H9 (cell line): Measurements from ENCODE around the gene RITA1. TPM values are rescaled to one million over a fixed set of nuclear protein-coding genes. Genes with fewer than 3 reads are reported as not detected.

Experiments
- DNase-seq: peaks from one replicate; pipeline ENCODE4 v3.0.0-alpha.2; 2017
- H2AFZ ChIP-seq: one replicate; pipeline ENCODE4 v1.6.1; 2013; ENCODE audit warnings: mild to moderate bottlenecking, low read length, control low read depth, moderate library complexity
- H2AK5ac ChIP-seq: 2 replicates; pipeline ENCODE4 v1.6.1; 2013; ENCODE audit warnings: low read length, control low read depth, mixed read lengths; ENCODE audit not compliant: insufficient read length
- H2BK120ac ChIP-seq: one replicate; pipeline ENCODE4 v1.6.1; 2013; ENCODE audit warnings: low read depth, mild to moderate bottlenecking, low read length, control low read depth, inconsistent platforms; ENCODE audit not compliant: poor library complexity, severe bottlenecking
- H2BK12ac ChIP-seq: 2 replicates; pipeline ENCODE4 v1.6.1; 2013; ENCODE audit warnings: low read length, control low read depth, mixed read lengths, low read depth; ENCODE audit not compliant: insufficient read length
- H2BK15ac ChIP-seq: 2 replicates; pipeline ENCODE4 v1.6.1; 2013; ENCODE audit warnings: low read depth, low read length, control low read depth
- H2BK20ac ChIP-seq: one replicate; pipeline ENCODE4 v1.6.1; 2013; ENCODE audit warnings: low read depth, mild to moderate bottlenecking, low read length, control low read depth, inconsistent platforms; ENCODE audit not compliant: poor library complexity, severe bottlenecking
- H2BK5ac ChIP-seq: 2 replicates; pipeline ENCODE4 v1.6.1; 2013; ENCODE audit warnings: low read length, control low read depth, mixed read lengths; ENCODE audit not compliant: insufficient read length
- H3K14ac ChIP-seq: 2 replicates; pipeline ENCODE4 v1.6.1; 2013; ENCODE audit warnings: low read length, control low read depth; ENCODE audit not compliant: insufficient read depth
- H3K18ac ChIP-seq: 2 replicates; pipeline ENCODE4 v1.6.1; 2013; ENCODE audit warnings: low read depth, mild to moderate bottlenecking, mixed read lengths, low read length, control low read depth; ENCODE audit not compliant: insufficient read length
- H3K23ac ChIP-seq: 2 replicates; pipeline ENCODE4 v1.6.1; 2013; ENCODE audit warnings: low read length, control low read depth, mixed read lengths, low read depth; ENCODE audit not compliant: insufficient read length
- H3K23me2 ChIP-seq: 2 replicates; pipeline ENCODE4 v1.6.1; 2013; ENCODE audit warnings: low read depth, mild to moderate bottlenecking, mixed read lengths, low read length, control low read depth; ENCODE audit not compliant: insufficient read length, poor library complexity, severe bottlenecking
- H3K27ac ChIP-seq: 2 replicates; pipeline ENCODE4 v1.5.1; 2013; ENCODE audit warnings: low read length, control low read depth, mixed read lengths, low read depth; ENCODE audit not compliant: insufficient read length
- H3K27me3 ChIP-seq: 2 replicates; pipeline ENCODE4 v1.6.1; 2013; ENCODE audit warnings: low read length, control low read depth, inconsistent platforms; ENCODE audit not compliant: insufficient read depth
- H3K4ac ChIP-seq: 2 replicates; pipeline ENCODE4 v1.6.1; 2013; ENCODE audit warnings: low read depth, mild to moderate bottlenecking, control low read depth, inconsistent platforms, low read length, moderate library complexity
- H3K4me1 ChIP-seq: 2 replicates; pipeline ENCODE4 v1.6.1; 2013; ENCODE audit warnings: low read length, control low read depth, inconsistent platforms; ENCODE audit not compliant: insufficient read depth
- H3K4me2 ChIP-seq: 2 replicates; pipeline ENCODE4 v1.6.1; 2013; ENCODE audit warnings: low read length, control low read depth, mixed read lengths; ENCODE audit not compliant: insufficient read length, insufficient read depth
- H3K56ac ChIP-seq: 2 replicates; pipeline ENCODE4 v1.6.1; 2013; ENCODE audit warnings: low read depth, mild to moderate bottlenecking, mixed read lengths, low read length, control low read depth; ENCODE audit not compliant: insufficient read length
- H3K79me1 ChIP-seq: 2 replicates; pipeline ENCODE4 v1.6.1; 2013; ENCODE audit warnings: low read depth, mild to moderate bottlenecking, moderate library complexity, low read length, control low read depth, inconsistent platforms; ENCODE audit not compliant: insufficient read depth, poor library complexity, severe bottlenecking
- H3K79me2 ChIP-seq: 2 replicates; pipeline ENCODE4 v1.6.1; 2013; ENCODE audit warnings: low read length, control low read depth, inconsistent platforms; ENCODE audit not compliant: insufficient read depth
- H3K9ac ChIP-seq: 2 replicates; pipeline ENCODE4 v1.6.1; 2013; ENCODE audit warnings: low read length, control low read depth, mixed read lengths; ENCODE audit not compliant: insufficient read length; ENCODE audit errors: extremely low read depth
- H3K9me3 ChIP-seq: one replicate; pipeline ENCODE4 v1.6.1; 2013; ENCODE audit warnings: low read depth, low read length, inconsistent platforms; ENCODE audit not compliant: control insufficient read depth
- H3T11ph ChIP-seq: one replicate; pipeline ENCODE4 v1.6.1; 2013; ENCODE audit warnings: mild to moderate bottlenecking, low read length, control low read depth, inconsistent platforms
- H4K20me1 ChIP-seq: one replicate; pipeline ENCODE4 v1.6.1; 2013; ENCODE audit not compliant: control insufficient read depth, insufficient read length, insufficient read depth
- H4K5ac ChIP-seq: 2 replicates; pipeline ENCODE4 v1.6.1; 2013; ENCODE audit warnings: low read depth, mild to moderate bottlenecking, mixed read lengths, low read length, control low read depth; ENCODE audit not compliant: insufficient read length
- H4K8ac ChIP-seq: replicated peaks from 2 replicates; pipeline ENCODE4 v1.6.1; 2013; ENCODE audit warnings: low read length, control low read depth, mixed read lengths, low read depth; ENCODE audit not compliant: insufficient read length
- H4K91ac ChIP-seq: 2 replicates; pipeline ENCODE4 v1.6.1; 2013; ENCODE audit warnings: low read depth, mild to moderate bottlenecking, moderate library complexity, mixed read lengths, low read length, control low read depth; ENCODE audit not compliant: insufficient read length
- H3K27ac Mint-ChIP-seq, 3 experiments: 2 replicates in 2 of 3; 3 replicates in 1 of 3; pipeline ENCODE4 v1.8.0; 2020 to 2021; ENCODE audit warnings: mixed read lengths in 3 of 3, mild to moderate bottlenecking in 1 of 3, moderate library complexity in 1 of 3
- H3K27me3 Mint-ChIP-seq: 2 replicates; pipeline ENCODE4 v1.8.0; 2021; ENCODE audit warnings: low read depth, mild to moderate bottlenecking, moderate library complexity, mixed read lengths
- H3K36me3 Mint-ChIP-seq, 3 experiments: 2 replicates in 2 of 3; 3 replicates in 1 of 3; pipeline ENCODE4 v1.8.0; 2020 to 2021; ENCODE audit warnings: low read depth in 3 of 3, mixed read lengths in 3 of 3; ENCODE audit not compliant: insufficient read depth in 1 of 3
- H3K4me1 Mint-ChIP-seq, 2 experiments: 2 replicates each; pipeline ENCODE4 v1.8.0; 2020; ENCODE audit warnings: mixed read lengths in 2 of 2
- H3K4me3 Mint-ChIP-seq, 2 experiments: 2 replicates in 1 of 2; 3 replicates in 1 of 2; pipeline ENCODE4 v1.8.0; 2020 to 2021; ENCODE audit warnings: mild to moderate bottlenecking in 2 of 2, mixed read lengths in 2 of 2, moderate library complexity in 1 of 2
- H3K9me3 Mint-ChIP-seq, 2 experiments: 2 replicates in 1 of 2; 3 replicates in 1 of 2; pipeline ENCODE4 v1.8.0; 2020; ENCODE audit warnings: mild to moderate bottlenecking in 2 of 2, mixed read lengths in 2 of 2, moderate library complexity in 1 of 2
- WGBS: extraction: QIAGEN DNeasy Blood & Tissue Kit; methylation state at CpG from one replicate; pipeline ENCODE4 v1.1.7; 2013; ENCODE audit warnings: missing lambda C conversion rate, low lambda C conversion rate, mixed read lengths; ENCODE audit not compliant: insufficient read length; ENCODE audit errors: extremely low coverage; 5-methylcytosine and 5-hydroxymethylcytosine counted together
- total RNA-seq: library from RNA; stranded (reverse); gene quantifications from 2 replicates; pipeline ENCODE4 v1.2.1, GENCODE V29; 2021
- TF ChIP-seq, protein P1 (sequence below): fragments of 200-600 bp; sonication (generic); conservative IDR thresholded peaks from 3 replicates; pipeline ENCODE4 v1.8.0; 2021; ENCODE audit warnings: antibody characterized with exemption, mild to moderate bottlenecking

The RITA1 gene
- total RNA-seq, 1 experiment from 2014 or later = 26.1 TPM

- no peak overlapping the region for H3K4me2 ChIP-seq
- no peak overlapping the region for H2AFZ ChIP-seq
- TF ChIP-seq, protein P1, sequence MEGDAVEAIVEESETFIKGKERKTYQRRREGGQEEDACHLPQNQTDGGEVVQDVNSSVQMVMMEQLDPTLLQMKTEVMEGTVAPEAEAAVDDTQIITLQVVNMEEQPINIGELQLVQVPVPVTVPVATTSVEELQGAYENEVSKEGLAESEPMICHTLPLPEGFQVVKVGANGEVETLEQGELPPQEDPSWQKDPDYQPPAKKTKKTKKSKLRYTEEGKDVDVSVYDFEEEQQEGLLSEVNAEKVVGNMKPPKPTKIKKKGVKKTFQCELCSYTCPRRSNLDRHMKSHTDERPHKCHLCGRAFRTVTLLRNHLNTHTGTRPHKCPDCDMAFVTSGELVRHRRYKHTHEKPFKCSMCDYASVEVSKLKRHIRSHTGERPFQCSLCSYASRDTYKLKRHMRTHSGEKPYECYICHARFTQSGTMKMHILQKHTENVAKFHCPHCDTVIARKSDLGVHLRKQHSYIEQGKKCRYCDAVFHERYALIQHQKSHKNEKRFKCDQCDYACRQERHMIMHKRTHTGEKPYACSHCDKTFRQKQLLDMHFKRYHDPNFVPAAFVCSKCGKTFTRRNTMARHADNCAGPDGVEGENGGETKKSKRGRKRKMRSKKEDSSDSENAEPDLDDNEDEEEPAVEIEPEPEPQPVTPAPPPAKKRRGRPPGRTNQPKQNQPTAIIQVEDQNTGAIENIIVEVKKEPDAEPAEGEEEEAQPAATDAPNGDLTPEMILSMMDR = no peak
- no peak overlapping the region for H2BK120ac ChIP-seq
- H3K9me3 ChIP-seq = no peaks in the 10 kb centered on the region
- no peak overlapping the region for H3K14ac ChIP-seq
- H3K18ac ChIP-seq = no peak overlapping the region
- H3K27me3 ChIP-seq = no peaks in the 10 kb centered on the region
- H3K79me1 ChIP-seq = no peaks in the 10 kb centered on the region
- H3K27ac ChIP-seq = no peak overlapping the region
- H3K4me1 Mint-ChIP-seq = peaks cover 23 to 26% of the 10 kb centered on the region in 2 experiments
- no peak overlapping the region for H3K56ac ChIP-seq
- no peak overlapping the region for H2BK5ac ChIP-seq
- H3K4ac ChIP-seq = no peak overlapping the region
- no CpG with 5 or more reads among the region's 4 CpGs for WGBS
- no peak overlapping the region for H3K9ac ChIP-seq
- H4K5ac ChIP-seq = no peak overlapping the region
- H3K9me3 Mint-ChIP-seq = no peaks in the 10 kb centered on the region; a peak in 1 of 5 replicates
- H3K23ac ChIP-seq = no peak overlapping the region
- H2BK15ac ChIP-seq = no peak overlapping the region
- H4K8ac ChIP-seq = no peak overlapping the region
- no peak overlapping the region for H3K4me3 Mint-ChIP-seq
- H2BK12ac ChIP-seq = no peak overlapping the region
- peaks cover 2% of the 10 kb centered on the region; the same call in 1 of the 2 replicates for H3K4me1 ChIP-seq
- no peaks in the 10 kb centered on the region for H3K27me3 Mint-ChIP-seq
- H3K36me3 Mint-ChIP-seq = peaks cover 9 to 17% (median 11%) of the 10 kb centered on the region in 3 experiments; a peak in 6 of 7 replicates
- no peak overlapping the region for H2BK20ac ChIP-seq
- H4K20me1 ChIP-seq = no peaks in the 10 kb centered on the region
- no peak overlapping the region for H3T11ph ChIP-seq
- no peaks in the 10 kb centered on the region for H3K79me2 ChIP-seq
- no peak for DNase-seq
- no peak overlapping the region for H4K91ac ChIP-seq
- peak overlapping the region in 1 of 3 experiments; percentile 86; a peak in 2 of 7 replicates for H3K27ac Mint-ChIP-seq
- no peak overlapping the region for H2AK5ac ChIP-seq
- no peaks in the 10 kb centered on the region for H3K23me2 ChIP-seq
Measured at GRCh38 chr12:113237748-113238147, 52.2 kb downstream of the RITA1 start.
